ENCODE measurements around the gene MRPL43.

- no peak for TF ChIP-seq CTCF (IDR thresholded peaks at IDR 0.05; ENCODE audit: low read depth, low read length, missing input control)
- TF ChIP-seq TAF1 (conservative IDR thresholded peaks at IDR 0.05) = no peak
- TF ChIP-seq NR2F2 (IDR thresholded peaks at IDR 0.05) = no peak
These were observed 1.8 kb upstream of the MRPL43 start for GRCh38 chr10:100989088-100989487.
